Fibroblast of the aortic adventitia (primary cell): ENCODE data around the gene USP2. TPM values are rescaled to one million over a fixed set of nuclear protein-coding genes. Genes with fewer than 3 reads are reported as not detected.

Source experiments
- DNase-seq: peaks from one replicate; pipeline ENCODE4 v3.0.0-alpha.2; 2010; ENCODE audit warnings: low read depth
- H3K4me3 ChIP-seq: 2 replicates; pipeline ENCODE4 v1.5.1; 2011; ENCODE audit warnings: low read depth, mild to moderate bottlenecking, control low read depth, low read length, moderate library complexity
- total RNA-seq: library from RNA; depleted of rRNA; stranded (reverse); fragments of >200 nt; gene quantifications from 2 replicates; pipeline ENCODE4 v1.2.3, GENCODE V29; 2012; ENCODE audit warnings: low replicate concordance
- TF ChIP-seq, protein P1 (sequence below): IDR thresholded peaks from 2 replicates; pipeline ENCODE4 v1.5.1; 2011; ENCODE audit warnings: mild to moderate bottlenecking, low read length, control low read depth, inconsistent platforms; ENCODE audit not compliant: insufficient read depth

USP2 gene
- total RNA-seq, 1 donor, result 0.36 TPM

DNA sequence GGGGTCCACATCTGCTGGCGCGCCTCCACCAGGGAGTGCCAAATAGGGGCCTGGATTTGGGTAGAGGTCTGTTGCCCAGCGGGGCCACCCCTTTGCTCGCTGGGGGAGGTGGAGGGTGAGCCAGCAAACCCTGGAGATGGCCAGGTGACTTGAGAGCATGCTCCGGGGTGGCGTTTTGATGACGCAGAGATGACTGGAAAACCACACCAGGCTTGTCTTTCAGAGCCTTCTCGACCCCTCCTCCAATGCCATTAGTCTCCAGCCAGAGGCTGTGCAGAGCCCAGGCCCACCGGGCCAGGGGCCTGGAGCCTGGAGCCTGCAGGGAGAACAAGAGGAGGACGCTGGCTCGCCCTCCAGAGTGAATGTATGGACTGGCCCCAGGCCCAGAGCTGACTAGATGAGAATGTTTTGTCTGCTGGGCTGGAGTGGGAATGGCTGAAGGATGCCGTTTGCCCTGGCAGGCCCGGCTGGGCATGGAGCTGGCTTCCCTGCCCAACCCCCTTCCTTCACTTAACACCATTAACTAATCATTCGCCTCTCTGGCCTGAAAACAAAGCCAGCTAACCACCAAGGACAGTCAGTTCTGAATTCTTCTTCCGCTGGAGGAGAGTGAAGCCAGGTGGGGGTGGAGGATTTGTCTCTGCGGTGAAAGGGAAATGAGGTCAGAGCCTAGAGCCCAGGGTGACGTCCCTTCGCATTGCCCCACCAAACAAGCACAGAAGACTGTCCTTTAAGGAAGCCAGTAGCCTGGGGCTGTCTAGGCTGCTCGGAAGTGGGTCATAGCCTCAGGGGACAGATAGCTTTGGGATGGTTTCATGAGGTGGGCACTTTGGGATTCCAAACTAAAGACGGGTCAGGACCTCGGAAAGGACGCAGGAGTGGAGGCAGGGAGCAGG lies 63.0 kb downstream of the USP2 start:
- no peak overlapping the region for H3K4me3 ChIP-seq
- TF ChIP-seq, protein P1, sequence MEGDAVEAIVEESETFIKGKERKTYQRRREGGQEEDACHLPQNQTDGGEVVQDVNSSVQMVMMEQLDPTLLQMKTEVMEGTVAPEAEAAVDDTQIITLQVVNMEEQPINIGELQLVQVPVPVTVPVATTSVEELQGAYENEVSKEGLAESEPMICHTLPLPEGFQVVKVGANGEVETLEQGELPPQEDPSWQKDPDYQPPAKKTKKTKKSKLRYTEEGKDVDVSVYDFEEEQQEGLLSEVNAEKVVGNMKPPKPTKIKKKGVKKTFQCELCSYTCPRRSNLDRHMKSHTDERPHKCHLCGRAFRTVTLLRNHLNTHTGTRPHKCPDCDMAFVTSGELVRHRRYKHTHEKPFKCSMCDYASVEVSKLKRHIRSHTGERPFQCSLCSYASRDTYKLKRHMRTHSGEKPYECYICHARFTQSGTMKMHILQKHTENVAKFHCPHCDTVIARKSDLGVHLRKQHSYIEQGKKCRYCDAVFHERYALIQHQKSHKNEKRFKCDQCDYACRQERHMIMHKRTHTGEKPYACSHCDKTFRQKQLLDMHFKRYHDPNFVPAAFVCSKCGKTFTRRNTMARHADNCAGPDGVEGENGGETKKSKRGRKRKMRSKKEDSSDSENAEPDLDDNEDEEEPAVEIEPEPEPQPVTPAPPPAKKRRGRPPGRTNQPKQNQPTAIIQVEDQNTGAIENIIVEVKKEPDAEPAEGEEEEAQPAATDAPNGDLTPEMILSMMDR, result no peak
- peak; percentile 21 for DNase-seq

DNA sequence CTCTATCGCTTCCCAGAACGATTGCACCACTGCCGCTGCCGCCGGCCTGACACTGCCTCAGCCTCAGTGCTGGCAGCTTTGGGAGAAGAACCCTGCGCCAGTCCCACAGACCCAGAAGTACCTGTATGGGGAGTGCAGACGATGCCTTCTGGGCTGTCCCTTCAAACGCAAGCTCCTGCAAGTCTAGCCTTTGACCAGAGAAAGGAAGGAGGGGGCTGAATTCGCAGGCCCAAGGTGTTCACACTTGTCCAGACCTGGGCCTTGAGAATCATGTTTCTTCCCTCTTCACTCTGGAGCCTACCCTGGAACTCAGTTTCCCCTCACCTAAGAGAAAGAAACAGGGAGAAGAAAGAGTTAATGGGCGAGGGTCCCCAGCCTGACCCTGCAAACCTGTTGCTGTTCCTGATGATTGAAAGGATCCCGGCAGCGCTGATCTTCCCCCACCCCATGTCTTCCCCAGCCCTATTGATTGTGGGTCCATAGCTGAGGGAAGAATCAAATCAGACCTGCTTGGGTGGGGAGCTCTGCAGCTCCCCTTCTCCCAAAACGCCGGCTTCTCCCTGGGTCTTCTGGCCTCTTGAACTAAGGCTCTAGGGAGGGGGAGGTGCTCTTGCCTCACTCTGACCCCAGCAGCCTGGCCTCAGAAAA lies 63.8 kb downstream of the USP2 start:
- no peak overlapping the region for H3K4me3 ChIP-seq
- TF ChIP-seq, protein P1, result no peak
- DNase-seq, result no peak

DNA sequence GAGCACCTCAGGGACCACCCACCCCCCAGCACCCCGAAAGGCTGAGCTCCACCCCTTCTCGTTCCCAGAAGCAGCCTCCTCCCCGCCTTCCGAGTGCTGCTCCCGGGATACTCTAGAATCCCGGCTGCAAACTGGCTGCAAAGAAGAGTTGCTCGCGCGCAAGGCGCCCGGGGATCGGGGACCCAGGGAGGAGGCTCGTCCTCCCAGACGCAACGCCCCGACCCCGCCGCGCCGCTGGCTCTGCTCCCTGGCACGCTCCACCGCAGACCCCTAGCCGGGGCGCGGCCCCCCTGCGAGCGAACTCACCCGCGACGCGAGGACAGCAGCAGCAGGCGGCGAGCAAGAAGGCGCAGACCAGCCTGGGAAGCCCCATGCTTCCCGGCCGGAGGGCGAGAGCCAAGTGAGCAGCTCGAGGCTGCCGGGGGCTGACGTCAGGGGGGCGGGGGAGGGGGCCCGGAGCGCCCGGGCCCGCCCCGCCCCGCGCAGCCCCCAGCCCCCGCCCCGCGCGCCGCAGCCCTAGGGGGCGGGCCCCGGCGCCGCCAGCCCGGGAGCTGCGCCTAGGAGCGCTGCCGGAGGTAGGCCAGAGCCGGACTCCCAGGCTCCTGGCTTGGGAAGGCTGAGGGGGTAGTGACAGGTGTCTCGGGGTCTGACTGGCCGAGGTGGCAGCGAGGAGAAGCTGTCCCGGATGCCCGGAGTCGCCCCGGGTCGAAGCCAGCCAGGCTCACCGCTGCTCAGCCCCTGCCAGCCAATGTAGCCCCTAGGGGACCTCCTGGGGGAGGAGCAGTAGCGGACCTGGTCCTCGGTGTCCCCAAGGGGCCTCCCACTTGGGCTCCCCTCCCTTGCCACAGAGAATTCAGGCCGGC lies 64.5 kb downstream of the USP2 start, which contains the start of gene MCAM:
Gene MCAM, minus strand, starts transcription at position 402 of the 863 bp plus-strand sequence. Its CDS starts 29 bp downstream, at position 373.
- TF ChIP-seq, protein P1, result no peak
- peak; percentile 11 for DNase-seq
- H3K4me3 ChIP-seq, result peak within 1 kb of the TSS; percentile 53

DNA sequence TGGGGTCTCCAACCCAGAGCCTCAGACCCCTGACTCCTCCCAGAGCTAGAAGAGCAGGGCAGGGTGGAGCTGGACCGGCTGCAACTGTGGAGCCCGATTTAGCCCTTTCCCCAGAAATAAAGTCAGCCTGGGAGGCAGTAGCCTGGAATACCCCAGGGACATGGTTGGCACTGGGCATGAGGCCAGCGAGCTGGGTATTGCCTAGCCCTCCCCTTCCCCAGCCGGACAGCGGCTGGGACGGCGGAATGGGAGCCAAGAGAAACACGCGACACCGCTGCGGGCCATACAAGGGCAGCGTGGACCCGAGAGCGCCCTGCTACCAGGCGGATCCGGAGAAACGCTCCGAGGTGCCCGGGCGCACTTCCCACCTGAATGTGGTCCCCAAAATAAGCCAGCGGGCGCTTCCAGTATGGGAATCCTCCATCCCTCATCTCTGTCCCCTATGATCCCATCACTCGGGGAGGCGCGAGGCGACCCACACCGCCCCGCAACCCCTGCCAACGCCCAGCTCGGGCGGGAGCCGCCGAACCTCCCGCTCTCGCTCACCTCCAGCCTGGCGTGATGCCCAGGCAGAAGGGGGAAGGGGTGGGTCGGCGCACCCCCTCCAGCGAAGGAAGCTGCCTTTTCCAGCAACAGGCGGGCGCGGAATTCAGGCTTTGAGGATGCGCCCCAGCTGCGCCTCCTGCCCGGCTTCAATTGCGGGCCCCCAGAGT lies 65.3 kb downstream of the USP2 start:
- DNase-seq, result no peak
- H3K4me3 ChIP-seq, result peak overlapping the region; percentile 53
- TF ChIP-seq, protein P1, result no peak

DNA sequence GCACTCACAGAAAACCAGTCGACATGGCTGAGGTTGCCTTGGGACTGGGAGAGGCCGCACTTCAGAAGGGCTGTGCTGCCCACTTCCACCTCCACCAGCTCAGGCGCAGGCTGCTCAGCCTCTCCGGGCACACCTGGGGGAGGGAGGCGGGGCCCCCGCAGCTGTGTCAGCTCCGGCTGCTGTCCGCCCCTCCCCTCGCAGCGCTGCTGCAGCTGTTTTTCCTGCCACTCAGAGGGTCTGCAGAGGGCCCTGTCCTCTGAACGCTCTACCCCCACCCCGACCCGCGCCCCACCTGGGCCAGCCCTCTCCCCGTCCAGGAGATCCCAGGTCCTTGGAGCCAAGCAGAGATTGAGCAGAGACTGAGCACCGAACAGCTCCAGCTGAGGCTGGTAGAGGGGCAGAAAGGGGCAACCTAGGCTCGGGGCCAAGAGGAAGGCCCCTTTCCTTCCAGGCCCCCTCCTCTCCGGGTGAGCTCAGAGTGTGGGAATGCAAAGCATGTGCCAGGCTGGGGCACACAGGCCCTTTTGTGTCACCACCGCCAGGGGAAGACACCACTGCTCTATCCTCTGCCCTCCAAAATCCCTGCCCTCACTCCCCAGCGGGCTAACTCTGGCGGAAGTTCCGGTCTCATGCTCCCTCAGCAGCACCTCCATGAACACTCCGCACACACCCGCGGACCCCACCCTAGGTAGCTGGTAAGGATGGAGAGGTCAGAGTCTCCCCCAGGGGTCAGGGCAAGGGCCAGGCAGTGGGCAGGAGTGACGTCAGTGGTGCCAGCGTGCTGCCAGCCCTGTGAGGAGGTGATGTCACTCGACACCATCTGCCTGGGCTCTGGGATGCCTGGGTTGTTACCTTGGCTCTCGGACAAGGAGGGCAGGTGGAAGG lies 66.1 kb downstream of the USP2 start:
- TF ChIP-seq, protein P1, result no peak
- no peak overlapping the region for H3K4me3 ChIP-seq
- DNase-seq, result no peak
